HUDEP-2 (cell line): ENCODE data around the gene PCDHB15.
"Not testable (repeated sequence)": the region's sequence is repeated elsewhere in the genome, so short reads cannot be mapped to it uniquely, and the experiment has no call there.

Source experiments
- DNase-seq, 76 experiments: peaks; one replicate each; lab custom pipeline; 2025; ENCODE audit not compliant: unreplicated experiment in 76 of 76; lab: John Stamatoyannopoulos, UW

Gene PCDHB15

GRCh38 chr5:141246971-141247370 lies 1.8 kb downstream of the PCDHB15 start:
- not testable (repeated sequence) for DNase-seq

GRCh38 chr5:141247434-141247833 lies 2.2 kb downstream of the PCDHB15 start:
- DNase-seq: not testable (repeated sequence)

- no peak for DNase-seq
Observed at GRCh38 chr5:141250576-141250975, 5.4 kb downstream of the PCDHB15 start.

- no peak for DNase-seq
Observed at GRCh38 chr5:141258464-141258863, 13.3 kb downstream of the PCDHB15 start.

GRCh38 chr5:141258948-141259347 lies 13.8 kb downstream of the PCDHB15 start:
- DNase-seq: no peak

GRCh38 chr5:141260458-141261237 lies 15.5 kb downstream of the PCDHB15 start:
- DNase-seq: no peak

- no peak for DNase-seq
Observed at GRCh38 chr5:141261238-141261546, 16.0 kb downstream of the PCDHB15 start.

- DNase-seq: no peak
Observed at GRCh38 chr5:141269195-141269594, 24.0 kb downstream of the PCDHB15 start.

GRCh38 chr5:141272906-141273305 lies 27.7 kb downstream of the PCDHB15 start:
- peak in 6 of 76 experiments; percentile 0 to 40 (median 5) for DNase-seq

GRCh38 chr5:141298376-141298775 lies 53.2 kb downstream of the PCDHB15 start:
- peak in 40 of 76 experiments; percentile 1 to 79 (median 32) for DNase-seq
